Prostate gland (tissue), 2 donors: ENCODE results near the gene APLNR.

Experiments used
- CTCF ChIP-seq, 4 experiments: fragments of 200-600 bp in 2 of 4; fragments of 450-650 bp in 2 of 4; sonication (generic) in 2 of 4; IDR thresholded peaks; 1 replicate in 3 of 4; 2 replicates in 1 of 4; pipeline ENCODE4 v1.5.1; 2016 to 2019; ENCODE audit warnings: antibody characterized with exemption in 4 of 4, mild to moderate bottlenecking in 2 of 4, moderate library complexity in 2 of 4
- POLR2A ChIP-seq: fragments of 450-650 bp; IDR thresholded peaks from one replicate; pipeline ENCODE4 v1.6.1; 2016; ENCODE audit warnings: antibody characterized with exemption, mild to moderate bottlenecking

- TF ChIP-seq POLR2A (no peak), CTCF (IDR thresholded peaks at IDR 0.05) (no peak)
Observed at GRCh38 chr11:57235761-57236703, 1.0 kb downstream of the APLNR start.
